ENCODE results near the gene RC3H2. TPM values are rescaled to one million over a fixed set of nuclear protein-coding genes. Genes with fewer than 3 reads are reported as not detected.

Gene RC3H2
- 15.2 to 20.7 TPM (median 19.1 TPM) in 5 replicates for total RNA-seq (2022; extraction: Qiagen RNA extraction)

GRCh38 chr9:122904823-122905710 is at the start of gene RC3H2:
Gene RC3H2 (minus strand): TSS chr9:122905359. CDS start chr9:122897509, 7,850 bp downstream.

GRCh38 chr9:122940749-122941581 is 35.8 kb upstream of the RC3H2 start, which contains the start of gene RABGAP1:
Gene RABGAP1 (plus strand): TSS chr9:122941020. CDS start chr9:122957060, 16,040 bp downstream.

GRCh38 chr9:122931226-122932121 is 26.3 kb upstream of the RC3H2 start, which contains the start of gene ZBTB26:
Gene ZBTB26 (minus strand): TSS chr9:122931512. CDS start chr9:122919934, 11,578 bp downstream.

GRCh38 chr9:122912964-122913673 is 8.0 kb upstream of the RC3H2 start, which contains the start of gene ZBTB6:
Gene ZBTB6 (minus strand): TSS chr9:122913323. CDS start chr9:122912072, 1,251 bp downstream.

GRCh38 chr9:122800066-122801060 is 104.8 kb downstream of the RC3H2 start, which contains the start of gene OR1K1:
Gene OR1K1 (plus strand): TSS chr9:122800123. CDS start chr9:122800123, 0 bp downstream.

Other genes starting within 250 kb of the RC3H2 start
- gene OR1B1, start 247.7 kb downstream of the RC3H2 start, total RNA-seq (2022; extraction: Qiagen RNA extraction) = not detected in 5 replicates
- gene OR1L1, start 243.6 kb downstream of the RC3H2 start, total RNA-seq (2022; extraction: Qiagen RNA extraction) = not detected in 5 replicates
- gene OR1L3, start 230.2 kb downstream of the RC3H2 start, total RNA-seq (2022; extraction: Qiagen RNA extraction) = not detected in 5 replicates
- not detected in 5 replicates for gene OR1L4, start 181.4 kb downstream of the RC3H2 start, total RNA-seq (2022; extraction: Qiagen RNA extraction)
- gene OR1L6, start 163.1 kb downstream of the RC3H2 start, total RNA-seq (2022; extraction: Qiagen RNA extraction) = not detected in 5 replicates
- gene OR5C1, start 116.4 kb downstream of the RC3H2 start, total RNA-seq (2022; extraction: Qiagen RNA extraction) = not detected in 5 replicates
- gene OR1K1, start 105.2 kb downstream of the RC3H2 start, total RNA-seq (2022; extraction: Qiagen RNA extraction) = not detected in 5 replicates
- 14.2 to 17.5 TPM (median 15.9 TPM) in 5 replicates for gene PDCL, start 76.8 kb downstream of the RC3H2 start, total RNA-seq (2022; extraction: Qiagen RNA extraction)
- gene ZBTB6, start 8.0 kb upstream of the RC3H2 start, total RNA-seq (2022; extraction: Qiagen RNA extraction) = 5.4 to 5.7 TPM (median 5.5 TPM) in 5 replicates
- 1.2 to 1.9 TPM (median 1.9 TPM) in 5 replicates for gene ZBTB26, start 26.2 kb upstream of the RC3H2 start, total RNA-seq (2022; extraction: Qiagen RNA extraction)
- gene RABGAP1, start 35.7 kb upstream of the RC3H2 start, total RNA-seq (2022; extraction: Qiagen RNA extraction) = 12.1 to 16.1 TPM (median 12.7 TPM) in 5 replicates
- gene GPR21, start 128.3 kb upstream of the RC3H2 start, total RNA-seq (2022; extraction: Qiagen RNA extraction) = not detected in 5 replicates